ENCODE measurements around the gene IRF2. TPM values are rescaled to one million over a fixed set of nuclear protein-coding genes. Genes with fewer than 3 reads are reported as not detected.
A peak's percentile ranks its signal among the peaks of the same experiment; 100 is the strongest.

Gene IRF2
- total RNA-seq, 2 experiments from 2014 or later: 11.4 to 14.9 TPM

DNA sequence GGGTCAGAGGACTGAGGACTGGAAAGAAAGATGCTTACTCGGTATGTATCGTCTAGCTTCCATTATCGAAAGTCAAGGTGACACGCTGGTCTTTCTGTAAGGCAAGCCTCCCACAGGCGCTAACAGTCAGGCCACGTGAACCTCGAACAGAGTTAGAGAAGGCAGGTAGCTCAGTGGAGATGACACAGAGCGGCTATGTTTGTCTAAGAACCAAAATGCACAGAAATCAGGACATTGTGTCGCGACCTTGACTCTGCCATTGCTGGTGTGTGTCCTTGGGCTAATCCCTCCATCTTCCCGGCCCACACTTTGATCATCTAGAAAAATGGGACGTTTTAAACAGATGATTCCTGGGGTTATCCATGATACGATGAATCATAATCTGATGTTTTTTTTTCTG is 40.3 kb downstream of the IRF2 start:
- Histone ChIP-seq H3K4me1 (ENCODE audit: insufficient read depth, low read length) (peaks cover 41% of the 10 kb centered on the region), H3K4me3 (ENCODE audit: low read length) (no peak overlapping the region), H3K27me3 (ENCODE audit: control insufficient read depth in 1 of 2, insufficient read depth in 2 of 2, low read length in 2 of 2) (no peaks in the 10 kb centered on the region), H3K9me3 (ENCODE audit: control insufficient read depth in 1 of 2, insufficient read depth in 1 of 2, low read length in 2 of 2) (no peaks in the 10 kb centered on the region), H3K27ac (ENCODE audit: low read depth in 1 of 2, low read length in 2 of 2) (no peak overlapping the region), H3K36me3 (ENCODE audit: insufficient read depth, low read length) (peaks cover 31% of the 10 kb centered on the region)
- ChIA-PET CTCF (interaction anchor here (1.2 kb wide), 1 partner anchor 10 kb away, joined by 3 read pairs; no protein-coding TSS in a partner anchor), POLR2A (no interaction called here)
- Mint-ChIP-seq H3K36me3 (ENCODE audit: low read depth) (peaks cover 51% of the 10 kb centered on the region), H3K27me3 (no peaks in the 10 kb centered on the region), H3K9me3 (no peaks in the 10 kb centered on the region), H3K4me3 (no peak overlapping the region), H3K4me1 (ENCODE audit: low read depth) (peaks cover 92% of the 10 kb centered on the region), H3K27ac (peak overlapping the region; percentile 19)
- TF ChIP-seq, protein P1, sequence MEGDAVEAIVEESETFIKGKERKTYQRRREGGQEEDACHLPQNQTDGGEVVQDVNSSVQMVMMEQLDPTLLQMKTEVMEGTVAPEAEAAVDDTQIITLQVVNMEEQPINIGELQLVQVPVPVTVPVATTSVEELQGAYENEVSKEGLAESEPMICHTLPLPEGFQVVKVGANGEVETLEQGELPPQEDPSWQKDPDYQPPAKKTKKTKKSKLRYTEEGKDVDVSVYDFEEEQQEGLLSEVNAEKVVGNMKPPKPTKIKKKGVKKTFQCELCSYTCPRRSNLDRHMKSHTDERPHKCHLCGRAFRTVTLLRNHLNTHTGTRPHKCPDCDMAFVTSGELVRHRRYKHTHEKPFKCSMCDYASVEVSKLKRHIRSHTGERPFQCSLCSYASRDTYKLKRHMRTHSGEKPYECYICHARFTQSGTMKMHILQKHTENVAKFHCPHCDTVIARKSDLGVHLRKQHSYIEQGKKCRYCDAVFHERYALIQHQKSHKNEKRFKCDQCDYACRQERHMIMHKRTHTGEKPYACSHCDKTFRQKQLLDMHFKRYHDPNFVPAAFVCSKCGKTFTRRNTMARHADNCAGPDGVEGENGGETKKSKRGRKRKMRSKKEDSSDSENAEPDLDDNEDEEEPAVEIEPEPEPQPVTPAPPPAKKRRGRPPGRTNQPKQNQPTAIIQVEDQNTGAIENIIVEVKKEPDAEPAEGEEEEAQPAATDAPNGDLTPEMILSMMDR (IDR thresholded peaks at IDR 0.05): no peak
- no peak for DNase-seq
- intact Hi-C loops (cut with DNase I, micrococcal nuclease): no loop called here
- no peak for ATAC-seq (ENCODE audit: poor library complexity)

DNA sequence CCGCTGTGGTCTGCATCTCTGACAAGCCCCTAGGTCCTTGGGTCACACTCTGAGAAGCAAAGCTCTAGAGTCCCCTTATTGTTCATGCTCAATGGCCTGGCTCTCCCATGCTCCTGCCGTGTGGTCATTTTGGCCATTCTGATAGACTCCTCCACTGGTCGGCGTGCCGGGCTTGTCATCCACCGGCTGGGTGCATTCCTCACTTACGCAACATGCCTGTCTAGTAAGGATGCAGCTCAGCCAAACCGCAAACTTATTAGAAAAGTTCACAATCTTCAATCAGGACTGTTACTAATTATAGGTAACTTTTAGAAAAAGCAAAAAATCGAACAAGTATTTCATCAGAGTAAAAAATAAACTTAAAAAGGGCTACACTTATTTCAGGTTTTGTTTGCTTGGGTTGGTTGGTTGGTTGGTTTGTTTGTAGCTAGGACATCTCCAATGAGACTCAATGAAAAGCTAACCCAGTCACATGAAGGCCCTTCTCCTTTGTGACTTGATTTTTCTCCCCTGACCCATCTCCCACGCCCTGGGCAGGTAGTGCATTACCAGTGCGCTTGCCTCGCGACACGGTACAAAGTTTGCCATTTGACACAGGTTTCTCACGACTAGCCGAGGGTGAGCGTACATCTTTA is 41.0 kb downstream of the IRF2 start:
- H3K4me1 ChIP-seq (ENCODE audit: insufficient read depth, low read length): peaks cover 38% of the 10 kb centered on the region

DNA sequence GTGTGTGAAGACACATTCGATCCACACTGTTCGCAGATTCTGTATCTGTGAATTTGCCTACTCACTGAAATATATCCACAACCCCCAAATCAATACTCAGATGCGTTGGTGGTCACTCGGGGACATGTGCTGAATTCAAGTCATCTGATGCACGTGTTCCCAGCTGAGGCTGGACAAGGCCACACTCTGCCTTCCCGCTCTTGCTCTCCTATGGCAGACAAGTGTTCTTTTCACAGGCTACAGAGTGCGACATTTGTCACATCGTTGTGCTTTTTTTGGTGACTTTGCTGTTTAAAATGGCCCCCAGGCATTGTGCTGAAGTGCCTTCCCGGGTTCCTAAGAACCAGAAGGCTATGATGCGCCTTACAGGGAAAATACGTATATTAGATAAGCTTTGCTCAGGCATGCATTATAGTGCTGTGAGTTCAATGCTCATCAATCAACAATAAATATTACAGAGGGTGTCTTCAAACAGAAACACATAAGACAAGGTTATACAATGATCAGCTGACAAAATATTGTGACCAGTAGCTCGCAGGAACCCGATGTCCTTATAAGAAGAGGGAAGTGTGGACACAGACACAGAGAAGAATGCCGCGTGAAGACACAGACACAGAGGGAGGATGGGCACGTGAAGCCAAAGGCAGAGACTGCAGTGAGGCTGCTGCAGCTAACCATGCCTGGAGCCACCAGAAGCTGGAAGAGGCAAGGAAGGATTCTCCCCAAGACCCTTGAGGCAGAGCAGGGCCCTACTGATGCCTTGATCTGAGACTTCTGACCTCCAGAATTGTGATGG is 42.0 kb downstream of the IRF2 start:
- Histone ChIP-seq H3K36me3 (ENCODE audit: insufficient read depth, low read length) (peaks cover 47% of the 10 kb centered on the region), H3K4me1 (ENCODE audit: insufficient read depth, low read length) (peaks cover 32% of the 10 kb centered on the region), H3K9me3 (ENCODE audit: control insufficient read depth in 1 of 2, insufficient read depth in 1 of 2, low read length in 2 of 2) (no peaks in the 10 kb centered on the region), H3K27ac (ENCODE audit: low read depth in 1 of 2, low read length in 2 of 2) (no peak overlapping the region), H3K27me3 (ENCODE audit: control insufficient read depth in 1 of 2, insufficient read depth in 2 of 2, low read length in 2 of 2) (no peaks in the 10 kb centered on the region), H3K4me3 (ENCODE audit: low read length) (no peak overlapping the region)
- CTCF ChIA-PET: no interaction called here
- Mint-ChIP-seq H3K4me3 (no peak overlapping the region), H3K27ac (peak overlapping the region; percentile 50), H3K9me3 (no peaks in the 10 kb centered on the region), H3K27me3 (no peaks in the 10 kb centered on the region), H3K4me1 (ENCODE audit: low read depth) (peaks cover 85% of the 10 kb centered on the region), H3K36me3 (ENCODE audit: low read depth) (peaks cover 62% of the 10 kb centered on the region)
- POLR2A ChIA-PET: interaction anchor here (1.1 kb wide), 1 partner anchor 15 kb away, joined by 3 read pairs; no protein-coding TSS in a partner anchor
- ATAC-seq (ENCODE audit: poor library complexity) (no peak), DNase-seq (no peak)
- TF ChIP-seq, protein P1 (IDR thresholded peaks at IDR 0.05): no peak
- intact Hi-C loops (cut with DNase I, micrococcal nuclease): no loop called here

More for the DNA sequence above, 41.0 kb downstream of the IRF2 start:
- Mint-ChIP-seq H3K4me1 (ENCODE audit: low read depth) (peaks cover 86% of the 10 kb centered on the region), H3K27ac (peak overlapping the region; percentile 19), H3K36me3 (ENCODE audit: low read depth) (peaks cover 56% of the 10 kb centered on the region), H3K4me3 (no peak overlapping the region), H3K27me3 (no peaks in the 10 kb centered on the region), H3K9me3 (no peaks in the 10 kb centered on the region)
- Histone ChIP-seq H3K9me3 (ENCODE audit: control insufficient read depth in 1 of 2, insufficient read depth in 1 of 2, low read length in 2 of 2) (no peaks in the 10 kb centered on the region), H3K27me3 (ENCODE audit: control insufficient read depth in 1 of 2, insufficient read depth in 2 of 2, low read length in 2 of 2) (no peaks in the 10 kb centered on the region), H3K4me3 (ENCODE audit: low read length) (no peak overlapping the region), H3K36me3 (ENCODE audit: insufficient read depth, low read length) (peaks cover 37% of the 10 kb centered on the region), H3K27ac (ENCODE audit: low read depth in 1 of 2, low read length in 2 of 2) (no peak overlapping the region)
- POLR2A ChIA-PET: no interaction called here
- TF ChIP-seq, protein P1 (IDR thresholded peaks at IDR 0.05): no peak
- ATAC-seq (ENCODE audit: poor library complexity) (no peak), DNase-seq (peak in 2 of 14 experiments; percentile 22 to 32)
- intact Hi-C loops (cut with DNase I, micrococcal nuclease): no loop called here
- CTCF ChIA-PET: interaction anchor here (1.2 kb wide), 1 partner anchor 10 kb away, joined by 3 read pairs; no protein-coding TSS in a partner anchor
